Measurements from ENCODE around the gene TMED4. TPM values are rescaled to one million over a fixed set of nuclear protein-coding genes. Genes with fewer than 3 reads are reported as not detected.

Gene TMED4
- 113 and 152 TPM in 2 replicates for total RNA-seq (2014; rRNA removed; shearing (Covaris generic); ENCODE audit: low replicate concordance)

GRCh38 chr7:44581879-44582603 is at the start of gene TMED4:
TMED4 (minus strand) TSS chr7:44582231; CDS start chr7:44582206, 25 bp downstream.
- peak within 1 kb of the TSS; percentile 84 for H3K4me3 ChIP-seq
- peak; percentile 98 for DNase-seq
- H3K9me3 ChIP-seq = no peaks in the 10 kb centered on the region

GRCh38 chr7:44631458-44632115 is 49.6 kb upstream of the TMED4 start:
- no peak for DNase-seq
- Histone ChIP-seq H3K9me3 (no peaks in the 10 kb centered on the region), H3K36me3 (peaks cover 18% of the 10 kb centered on the region), H3K4me3 (no peak overlapping the region), H3K27me3 (no peaks in the 10 kb centered on the region)

More at GRCh38 chr7:44581879-44582603, at the start of gene TMED4:
- peaks cover 39% of the 10 kb centered on the region for H3K36me3 ChIP-seq
- no peaks in the 10 kb centered on the region for H3K27me3 ChIP-seq

DNA sequence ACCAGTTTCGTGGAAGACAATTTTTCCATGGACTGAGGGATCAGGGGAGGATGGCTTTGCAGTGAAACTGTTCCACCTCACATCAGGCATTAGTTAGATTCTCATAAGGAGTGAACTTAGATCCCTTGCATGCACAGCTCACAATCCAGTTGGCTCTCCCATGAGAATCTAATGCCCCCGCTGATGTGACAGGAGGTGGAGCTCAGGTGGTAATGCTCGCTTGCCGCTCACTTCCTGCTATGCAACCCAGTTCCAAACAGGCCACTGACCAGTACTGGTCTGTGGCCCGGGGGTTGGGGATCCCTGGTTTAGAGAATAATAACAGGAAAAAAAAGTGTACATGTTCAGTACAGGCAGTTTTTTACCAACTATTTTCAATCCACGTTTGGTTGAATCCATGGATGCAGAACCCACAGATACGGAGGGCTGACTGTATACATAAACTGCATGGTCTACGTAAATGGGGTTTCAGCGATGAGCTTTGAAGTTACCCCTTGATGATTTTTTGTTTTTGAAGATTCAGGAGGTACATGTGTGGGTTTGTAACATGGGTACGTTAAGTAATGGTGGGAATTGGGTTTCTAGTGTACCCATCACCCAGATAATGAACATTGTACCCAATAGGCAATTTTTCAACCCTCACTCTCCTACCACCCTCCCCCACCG is 48.9 kb upstream of the TMED4 start:
- Histone ChIP-seq H3K9me3 (no peaks in the 10 kb centered on the region), H3K27me3 (no peaks in the 10 kb centered on the region), H3K36me3 (peaks cover 22% of the 10 kb centered on the region), H3K4me3 (no peak overlapping the region)
- no peak for DNase-seq

DNA sequence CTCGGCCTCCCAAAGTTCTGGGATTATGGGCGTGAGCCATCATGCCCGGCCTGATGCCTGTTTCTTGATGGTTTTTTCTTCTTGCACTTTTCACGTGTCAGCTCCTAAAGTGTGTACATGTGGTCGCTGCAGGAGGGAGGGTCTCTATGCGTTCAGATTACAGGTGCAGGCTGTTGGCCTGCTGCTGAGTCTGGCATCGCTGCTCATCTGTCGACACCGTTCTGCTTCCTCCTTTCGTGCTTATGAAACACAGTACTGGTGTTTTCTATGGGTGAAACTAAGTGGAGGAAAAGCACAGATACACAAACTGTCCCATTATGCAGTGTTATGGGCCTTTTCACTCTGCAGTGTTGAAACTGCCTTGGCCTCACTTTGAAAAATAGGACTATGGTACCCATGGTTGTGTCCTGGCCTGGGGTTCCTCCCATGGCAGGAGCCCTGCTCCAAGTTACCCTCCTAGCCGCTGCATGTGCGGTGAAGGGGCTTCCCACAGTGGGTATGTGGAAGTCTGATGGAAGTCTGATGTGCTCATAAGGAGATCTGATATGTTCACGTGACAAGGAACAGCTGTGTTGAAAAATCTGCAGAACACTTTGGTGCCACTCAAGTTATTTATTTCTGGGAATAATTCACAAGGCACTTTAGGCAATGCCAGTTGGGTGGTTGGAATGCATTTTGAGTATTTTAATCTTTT is 47.9 kb upstream of the TMED4 start:
- H3K27me3 ChIP-seq = no peaks in the 10 kb centered on the region
- H3K36me3 ChIP-seq = peaks cover 28% of the 10 kb centered on the region

DNA sequence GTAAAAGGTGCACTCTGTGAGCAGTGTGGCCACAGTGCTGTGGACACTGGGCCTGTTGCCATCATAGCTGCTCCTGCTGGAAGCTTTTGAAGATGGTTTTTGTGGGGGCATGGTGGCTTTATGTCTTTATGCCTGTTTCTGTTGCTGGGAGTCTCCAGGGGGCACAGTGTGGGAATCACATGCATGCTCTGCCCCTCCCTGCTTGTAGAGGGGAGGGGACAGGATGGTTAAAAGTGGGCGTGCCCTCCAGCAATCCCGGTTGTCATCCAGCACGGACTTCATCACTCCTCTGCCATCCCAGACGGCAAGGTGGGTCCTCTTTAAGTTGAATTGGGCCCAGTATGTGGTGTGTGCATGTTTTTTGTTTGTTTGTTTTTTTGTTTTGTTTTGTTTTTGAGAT is 44.6 kb upstream of the TMED4 start:
- Histone ChIP-seq H3K4me3 (no peak overlapping the region), H3K27me3 (no peaks in the 10 kb centered on the region), H3K9me3 (no peaks in the 10 kb centered on the region), H3K36me3 (peaks cover 28% of the 10 kb centered on the region)
- DNase-seq = no peak

More for the DNA sequence above, 47.9 kb upstream of the TMED4 start:
- H3K4me3 ChIP-seq = no peak overlapping the region
- no peaks in the 10 kb centered on the region for H3K9me3 ChIP-seq
- no peak for DNase-seq

GRCh38 chr7:44625526-44626471 is 43.8 kb upstream of the TMED4 start:
- no peak overlapping the region for H3K4me3 ChIP-seq
- H3K27me3 ChIP-seq = no peaks in the 10 kb centered on the region
- H3K9me3 ChIP-seq = no peaks in the 10 kb centered on the region
- DNase-seq = no peak
- H3K36me3 ChIP-seq = peaks cover 25% of the 10 kb centered on the region

DNA sequence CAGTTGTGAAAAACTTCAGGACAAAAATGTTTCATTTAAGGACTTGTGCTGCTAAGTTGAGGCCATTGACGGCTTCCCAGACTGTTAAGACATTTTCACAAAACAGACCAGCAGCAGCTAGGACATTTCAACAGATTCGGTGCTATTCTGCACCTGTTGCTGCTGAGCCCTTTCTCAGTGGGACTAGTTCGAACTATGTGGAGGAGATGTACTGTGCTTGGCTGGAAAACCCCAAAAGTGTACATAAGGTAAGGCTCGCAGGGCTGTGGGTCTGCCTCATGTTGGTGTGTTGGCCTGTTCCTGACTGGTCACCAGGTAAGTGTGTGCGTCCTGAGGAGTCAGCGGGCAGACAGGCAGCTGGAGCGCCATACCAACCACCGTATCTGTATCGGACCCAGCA is 42.3 kb upstream of the TMED4 start:
- Histone ChIP-seq H3K36me3 (peaks cover 22% of the 10 kb centered on the region), H3K27me3 (no peaks in the 10 kb centered on the region), H3K9me3 (no peaks in the 10 kb centered on the region), H3K4me3 (no peak overlapping the region)
- no peak for DNase-seq

GRCh38 chr7:44622342-44623151 is 40.5 kb upstream of the TMED4 start:
- no peaks in the 10 kb centered on the region for H3K27me3 ChIP-seq
- H3K9me3 ChIP-seq = no peaks in the 10 kb centered on the region
- no peak for DNase-seq
- no peak overlapping the region for H3K4me3 ChIP-seq
- H3K36me3 ChIP-seq = peaks cover 27% of the 10 kb centered on the region

DNA sequence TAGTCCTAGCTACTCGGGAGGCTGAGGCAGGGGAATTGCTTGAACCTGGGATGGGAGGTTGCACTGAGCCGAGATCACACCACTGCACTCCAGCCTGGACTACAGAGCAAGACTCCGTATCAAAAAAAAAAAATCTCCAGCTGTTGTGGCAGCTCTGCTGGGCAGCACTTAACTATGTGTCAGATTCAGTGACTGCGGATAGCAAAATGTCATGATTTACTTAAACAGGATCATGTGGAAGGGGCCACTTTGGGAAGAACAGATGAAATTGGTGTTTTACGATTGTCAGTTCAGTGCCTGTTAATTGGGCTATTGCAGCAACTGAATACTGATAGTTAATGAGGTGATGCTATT is 39.7 kb upstream of the TMED4 start:
- no peak overlapping the region for H3K4me3 ChIP-seq
- H3K27me3 ChIP-seq = no peaks in the 10 kb centered on the region
- H3K36me3 ChIP-seq = peaks cover 21% of the 10 kb centered on the region
- no peak for DNase-seq
- H3K9me3 ChIP-seq = no peaks in the 10 kb centered on the region

- Histone ChIP-seq H3K36me3 (peaks cover 15% of the 10 kb centered on the region), H3K4me3 (no peak overlapping the region), H3K27me3 (no peaks in the 10 kb centered on the region), H3K9me3 (no peaks in the 10 kb centered on the region)
- DNase-seq = peak; percentile 34
Measured at GRCh38 chr7:44621034-44621749, 39.2 kb upstream of the TMED4 start.

GRCh38 chr7:44618753-44619152 is 36.7 kb upstream of the TMED4 start:
- Histone ChIP-seq H3K27me3 (no peaks in the 10 kb centered on the region), H3K4me3 (no peak overlapping the region), H3K9me3 (no peaks in the 10 kb centered on the region), H3K36me3 (peaks cover 5% of the 10 kb centered on the region; the same call in 1 of the 2 replicates)
- DNase-seq = no peak

DNA sequence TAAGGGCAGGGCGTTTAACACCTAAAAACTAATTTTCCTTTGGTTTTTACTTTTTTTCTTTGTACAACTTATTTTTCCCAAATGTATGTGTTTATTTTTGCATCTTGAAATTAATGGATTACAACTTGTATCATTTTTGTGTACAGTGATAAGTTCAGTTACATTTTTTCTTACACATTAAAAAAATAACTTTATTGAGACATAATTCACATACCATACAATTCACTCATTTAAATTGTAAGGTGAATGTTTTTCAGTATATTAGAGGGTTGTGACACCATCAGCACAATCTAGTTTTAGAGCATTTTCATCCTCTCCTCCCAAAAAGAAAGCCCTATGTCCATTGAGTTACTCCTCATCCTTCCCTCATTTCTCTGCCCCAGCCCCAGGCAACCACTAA is 36.0 kb upstream of the TMED4 start:
- Histone ChIP-seq H3K9me3 (no peaks in the 10 kb centered on the region), H3K4me3 (no peak overlapping the region), H3K27me3 (no peaks in the 10 kb centered on the region), H3K36me3 (peaks cover 5% of the 10 kb centered on the region; the same call in 1 of the 2 replicates)
- no peak for DNase-seq

- no peak overlapping the region for H3K4me3 ChIP-seq
- DNase-seq = no peak
- peaks cover 5% of the 10 kb centered on the region; the same call in 1 of the 2 replicates for H3K36me3 ChIP-seq
- no peaks in the 10 kb centered on the region for H3K9me3 ChIP-seq
- H3K27me3 ChIP-seq = no peaks in the 10 kb centered on the region
Measured at GRCh38 chr7:44617225-44617890, 35.3 kb upstream of the TMED4 start.

- H3K27me3 ChIP-seq = no peaks in the 10 kb centered on the region
- DNase-seq = no peak
- no peak overlapping the region for H3K4me3 ChIP-seq
- no peaks in the 10 kb centered on the region for H3K9me3 ChIP-seq
- peaks cover 5% of the 10 kb centered on the region; the same call in 1 of the 2 replicates for H3K36me3 ChIP-seq
Measured at GRCh38 chr7:44616545-44616944, 34.5 kb upstream of the TMED4 start.
